K562 (cell line): ENCODE results near the gene PRMT7. TPM values are rescaled to one million over a fixed set of nuclear protein-coding genes. Genes with fewer than 3 reads are reported as not detected.

Experiments
- MCM3 ChIP-seq: fragments of 450-650 bp; IDR thresholded peaks from 2 replicates; pipeline ENCODE4 v1.6.1; 2016
- NCOA6 ChIP-seq: fragments of 450-650 bp; IDR thresholded peaks from 2 replicates; pipeline ENCODE4 v1.6.1; 2017; ENCODE audit warnings: mild to moderate bottlenecking
- SMARCB1 ChIP-seq: IDR thresholded peaks from 2 replicates; pipeline ENCODE4 v1.6.1; 2011; ENCODE audit warnings: improper control_type of control experiment, low read depth; ENCODE audit not compliant: insufficient read length
- SUPT5H ChIP-seq: fragments of 450-650 bp; IDR thresholded peaks from 2 replicates; pipeline ENCODE4 v1.6.1; 2016
- ZNF133 ChIP-seq: fragments of 250-450 bp; sonication (Bioruptor Pico); IDR thresholded peaks from 2 replicates; pipeline ENCODE4 v1.4.0; 2020; ENCODE audit warnings: mild to moderate bottlenecking
- ZNF76 ChIP-seq: fragments of 250-450 bp; sonication (Bioruptor Pico); IDR thresholded peaks from 2 replicates; pipeline ENCODE4 v1.4.0; 2020; ENCODE audit warnings: mild to moderate bottlenecking, moderate library complexity, borderline replicate concordance
- polyA plus RNA-seq, 8 experiments: library from polyadenylated mRNA; depleted of rRNA in 4 of 8; stranded (reverse) in 5 of 8; unstranded in 3 of 8; fragments of >200 nt; fragmentation: Nextera tagmentation in 2 of 8; fragmentation: Illumina TruSeq in 1 of 8; extraction: Ambion mirVana in 2 of 8; extraction: Trizol in 1 of 8; gene quantifications; 2 replicates each; pipeline versions ENCODE4 v1.2.1 to v1.2.3, GENCODE V29; 2011 to 2014; ENCODE audit warnings: inconsistent platforms in 1 of 8, missing spikeins in 1 of 8
- total RNA-seq, 7 experiments: library from RNA; depleted of rRNA in 6 of 7; stranded (reverse); fragments of >200 nt in 6 of 7; fragmentation: Illumina TruSeq in 2 of 7; extraction: Trizol in 2 of 7; gene quantifications; 2 replicates each; pipeline versions ENCODE4 v1.2.1 to v1.2.3, GENCODE V29; 2011 to 2021; ENCODE audit warnings: low replicate concordance in 1 of 7
- TF ChIP-seq, protein P1 (sequence below): fragments of 450-650 bp; conservative IDR thresholded peaks from 2 replicates; pipeline ENCODE4 v1.6.1; 2016; ENCODE audit warnings: missing genetic modification characterization, low read depth, mild to moderate bottlenecking, missing compliant biosample characterization, moderate library complexity
- TF ChIP-seq, protein P2 (sequence below): fragments of 250-450 bp; sonication (Bioruptor Pico); IDR thresholded peaks from 2 replicates; pipeline ENCODE4 v1.5.0; 2021
- TF ChIP-seq, protein P3 (sequence below): fragments of 450-650 bp; IDR thresholded peaks from 2 replicates; pipeline ENCODE4 v1.7.1; 2018; ENCODE audit warnings: mild to moderate bottlenecking, low read depth; ENCODE audit not compliant: partially characterized antibody
- TF ChIP-seq, protein P4 (sequence below), 2 experiments: IDR thresholded peaks in 1 of 2; conservative IDR thresholded peaks in 1 of 2; 2 replicates each; pipeline ENCODE4 v1.6.1; 2016; ENCODE audit warnings: low read depth in 2 of 2, mild to moderate bottlenecking in 1 of 2, missing compliant biosample characterization in 1 of 2, missing genetic modification characterization in 1 of 2, moderate library complexity in 1 of 2
- TF ChIP-seq, protein P5 (sequence below), 2 experiments: fragments of 150-350 bp in 1 of 2; IDR thresholded peaks; 2 replicates each; pipeline ENCODE4 v1.6.1; 2012 to 2016; ENCODE audit warnings: low read depth in 2 of 2, low read length in 2 of 2, mild to moderate bottlenecking in 1 of 2, moderate library complexity in 1 of 2

PRMT7 gene
- total and polyA plus RNA-seq, 9 of the 15 experiments (the other 6 are each of a cell fraction or from before 2014, with no cell fraction given): 6.4 to 88.8 (median 73.1) TPM

DNA sequence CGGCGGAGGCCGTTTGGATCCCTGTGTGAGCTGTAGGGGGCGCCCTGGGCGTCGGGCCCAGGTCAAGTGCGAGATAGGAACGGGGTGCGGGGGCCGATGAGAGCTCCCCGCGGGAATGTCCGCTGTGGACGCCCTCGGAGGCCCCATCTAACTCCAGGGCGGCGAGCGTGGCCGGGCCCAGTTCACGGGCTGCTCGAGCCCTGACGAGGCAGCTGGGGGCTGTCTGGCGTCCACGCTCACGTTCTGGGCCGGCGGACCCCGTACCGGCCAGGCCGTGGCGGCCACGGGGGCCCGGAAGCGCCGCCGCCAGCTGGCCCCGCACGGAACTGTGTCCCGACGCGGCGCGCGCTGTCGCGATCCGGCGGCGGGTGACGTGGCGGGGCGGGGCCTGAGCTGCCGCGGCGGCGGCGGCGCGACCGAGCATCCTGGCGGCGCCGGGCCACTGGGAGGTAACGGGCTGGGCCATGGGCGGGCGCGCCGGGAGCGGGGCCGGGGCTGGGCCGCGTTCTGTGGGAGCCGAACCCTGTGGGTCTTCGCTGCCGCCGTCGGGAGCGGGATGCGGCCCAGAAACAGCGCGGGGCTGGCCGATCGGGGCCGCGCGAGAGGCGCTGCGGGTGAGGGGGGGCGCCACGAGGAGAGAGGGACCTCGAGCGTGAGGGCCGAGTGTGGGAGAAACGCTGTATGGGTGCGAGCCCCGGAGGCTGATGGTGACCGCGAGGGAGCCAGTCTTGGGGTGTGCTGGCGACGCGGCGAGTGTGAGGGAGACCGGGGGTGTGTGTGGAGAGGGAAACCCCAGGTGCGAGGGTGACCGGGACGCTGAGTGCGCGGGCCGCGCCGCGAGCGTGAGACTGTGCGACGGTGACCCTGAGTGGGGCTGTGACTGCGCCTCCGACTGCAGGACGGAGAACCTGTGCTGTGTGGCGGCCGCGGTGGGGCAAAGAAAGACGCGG lies 46.4 kb upstream of the PRMT7 start, which contains the start of gene SLC7A6 (continued):
- TF ChIP-seq, protein P1, sequence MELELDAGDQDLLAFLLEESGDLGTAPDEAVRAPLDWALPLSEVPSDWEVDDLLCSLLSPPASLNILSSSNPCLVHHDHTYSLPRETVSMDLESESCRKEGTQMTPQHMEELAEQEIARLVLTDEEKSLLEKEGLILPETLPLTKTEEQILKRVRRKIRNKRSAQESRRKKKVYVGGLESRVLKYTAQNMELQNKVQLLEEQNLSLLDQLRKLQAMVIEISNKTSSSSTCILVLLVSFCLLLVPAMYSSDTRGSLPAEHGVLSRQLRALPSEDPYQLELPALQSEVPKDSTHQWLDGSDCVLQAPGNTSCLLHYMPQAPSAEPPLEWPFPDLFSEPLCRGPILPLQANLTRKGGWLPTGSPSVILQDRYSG (tag): no peak
- TF ChIP-seq MCM3 (no peak), NCOA6 (no peak), ZNF76 (CRISPR knock-in tag) (no peak), SMARCB1 (no peak), SUPT5H (peak; percentile 37), ZNF133 (0 out of 2 replicates have a peak, but pooled peaks have one; percentile 18)
- TF ChIP-seq, protein P2, sequence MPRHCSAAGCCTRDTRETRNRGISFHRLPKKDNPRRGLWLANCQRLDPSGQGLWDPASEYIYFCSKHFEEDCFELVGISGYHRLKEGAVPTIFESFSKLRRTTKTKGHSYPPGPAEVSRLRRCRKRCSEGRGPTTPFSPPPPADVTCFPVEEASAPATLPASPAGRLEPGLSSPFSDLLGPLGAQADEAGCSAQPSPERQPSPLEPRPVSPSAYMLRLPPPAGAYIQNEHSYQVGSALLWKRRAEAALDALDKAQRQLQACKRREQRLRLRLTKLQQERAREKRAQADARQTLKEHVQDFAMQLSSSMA (CRISPR knock-in tag): 0 out of 2 replicates have a peak, but pooled peaks have one; percentile 48
- TF ChIP-seq, protein P3, sequence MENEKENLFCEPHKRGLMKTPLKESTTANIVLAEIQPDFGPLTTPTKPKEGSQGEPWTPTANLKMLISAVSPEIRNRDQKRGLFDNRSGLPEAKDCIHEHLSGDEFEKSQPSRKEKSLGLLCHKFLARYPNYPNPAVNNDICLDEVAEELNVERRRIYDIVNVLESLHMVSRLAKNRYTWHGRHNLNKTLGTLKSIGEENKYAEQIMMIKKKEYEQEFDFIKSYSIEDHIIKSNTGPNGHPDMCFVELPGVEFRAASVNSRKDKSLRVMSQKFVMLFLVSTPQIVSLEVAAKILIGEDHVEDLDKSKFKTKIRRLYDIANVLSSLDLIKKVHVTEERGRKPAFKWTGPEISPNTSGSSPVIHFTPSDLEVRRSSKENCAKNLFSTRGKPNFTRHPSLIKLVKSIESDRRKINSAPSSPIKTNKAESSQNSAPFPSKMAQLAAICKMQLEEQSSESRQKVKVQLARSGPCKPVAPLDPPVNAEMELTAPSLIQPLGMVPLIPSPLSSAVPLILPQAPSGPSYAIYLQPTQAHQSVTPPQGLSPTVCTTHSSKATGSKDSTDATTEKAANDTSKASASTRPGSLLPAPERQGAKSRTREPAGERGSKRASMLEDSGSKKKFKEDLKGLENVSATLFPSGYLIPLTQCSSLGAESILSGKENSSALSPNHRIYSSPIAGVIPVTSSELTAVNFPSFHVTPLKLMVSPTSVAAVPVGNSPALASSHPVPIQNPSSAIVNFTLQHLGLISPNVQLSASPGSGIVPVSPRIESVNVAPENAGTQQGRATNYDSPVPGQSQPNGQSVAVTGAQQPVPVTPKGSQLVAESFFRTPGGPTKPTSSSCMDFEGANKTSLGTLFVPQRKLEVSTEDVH: peak; percentile 54
- TF ChIP-seq, protein P4, sequence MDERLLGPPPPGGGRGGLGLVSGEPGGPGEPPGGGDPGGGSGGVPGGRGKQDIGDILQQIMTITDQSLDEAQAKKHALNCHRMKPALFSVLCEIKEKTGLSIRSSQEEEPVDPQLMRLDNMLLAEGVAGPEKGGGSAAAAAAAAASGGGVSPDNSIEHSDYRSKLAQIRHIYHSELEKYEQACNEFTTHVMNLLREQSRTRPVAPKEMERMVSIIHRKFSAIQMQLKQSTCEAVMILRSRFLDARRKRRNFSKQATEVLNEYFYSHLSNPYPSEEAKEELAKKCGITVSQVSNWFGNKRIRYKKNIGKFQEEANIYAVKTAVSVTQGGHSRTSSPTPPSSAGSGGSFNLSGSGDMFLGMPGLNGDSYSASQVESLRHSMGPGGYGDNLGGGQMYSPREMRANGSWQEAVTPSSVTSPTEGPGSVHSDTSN (CRISPR knock-in tag; IDR thresholded peaks at IDR 0.05; ENCODE audit: low read depth): no peak
- TF ChIP-seq, protein P4 (tag; conservative IDR thresholded peaks at IDR 0.05; ENCODE audit: low read depth): no peak
- TF ChIP-seq, protein P5, sequence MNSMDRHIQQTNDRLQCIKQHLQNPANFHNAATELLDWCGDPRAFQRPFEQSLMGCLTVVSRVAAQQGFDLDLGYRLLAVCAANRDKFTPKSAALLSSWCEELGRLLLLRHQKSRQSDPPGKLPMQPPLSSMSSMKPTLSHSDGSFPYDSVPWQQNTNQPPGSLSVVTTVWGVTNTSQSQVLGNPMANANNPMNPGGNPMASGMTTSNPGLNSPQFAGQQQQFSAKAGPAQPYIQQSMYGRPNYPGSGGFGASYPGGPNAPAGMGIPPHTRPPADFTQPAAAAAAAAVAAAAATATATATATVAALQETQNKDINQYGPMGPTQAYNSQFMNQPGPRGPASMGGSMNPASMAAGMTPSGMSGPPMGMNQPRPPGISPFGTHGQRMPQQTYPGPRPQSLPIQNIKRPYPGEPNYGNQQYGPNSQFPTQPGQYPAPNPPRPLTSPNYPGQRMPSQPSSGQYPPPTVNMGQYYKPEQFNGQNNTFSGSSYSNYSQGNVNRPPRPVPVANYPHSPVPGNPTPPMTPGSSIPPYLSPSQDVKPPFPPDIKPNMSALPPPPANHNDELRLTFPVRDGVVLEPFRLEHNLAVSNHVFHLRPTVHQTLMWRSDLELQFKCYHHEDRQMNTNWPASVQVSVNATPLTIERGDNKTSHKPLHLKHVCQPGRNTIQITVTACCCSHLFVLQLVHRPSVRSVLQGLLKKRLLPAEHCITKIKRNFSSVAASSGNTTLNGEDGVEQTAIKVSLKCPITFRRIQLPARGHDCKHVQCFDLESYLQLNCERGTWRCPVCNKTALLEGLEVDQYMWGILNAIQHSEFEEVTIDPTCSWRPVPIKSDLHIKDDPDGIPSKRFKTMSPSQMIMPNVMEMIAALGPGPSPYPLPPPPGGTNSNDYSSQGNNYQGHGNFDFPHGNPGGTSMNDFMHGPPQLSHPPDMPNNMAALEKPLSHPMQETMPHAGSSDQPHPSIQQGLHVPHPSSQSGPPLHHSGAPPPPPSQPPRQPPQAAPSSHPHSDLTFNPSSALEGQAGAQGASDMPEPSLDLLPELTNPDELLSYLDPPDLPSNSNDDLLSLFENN (IDR thresholded peaks at IDR 0.05; ENCODE audit: low read depth in 2 of 2, low read length in 2 of 2): no peak
